ENCODE data around the gene SMARCB1. TPM values are rescaled to one million over a fixed set of nuclear protein-coding genes. Genes with fewer than 3 reads are reported as not detected.

The SMARCB1 gene
- total and polyA plus RNA-seq, 2 experiments from 2014 or later: 114 to 132 TPM

DNA sequence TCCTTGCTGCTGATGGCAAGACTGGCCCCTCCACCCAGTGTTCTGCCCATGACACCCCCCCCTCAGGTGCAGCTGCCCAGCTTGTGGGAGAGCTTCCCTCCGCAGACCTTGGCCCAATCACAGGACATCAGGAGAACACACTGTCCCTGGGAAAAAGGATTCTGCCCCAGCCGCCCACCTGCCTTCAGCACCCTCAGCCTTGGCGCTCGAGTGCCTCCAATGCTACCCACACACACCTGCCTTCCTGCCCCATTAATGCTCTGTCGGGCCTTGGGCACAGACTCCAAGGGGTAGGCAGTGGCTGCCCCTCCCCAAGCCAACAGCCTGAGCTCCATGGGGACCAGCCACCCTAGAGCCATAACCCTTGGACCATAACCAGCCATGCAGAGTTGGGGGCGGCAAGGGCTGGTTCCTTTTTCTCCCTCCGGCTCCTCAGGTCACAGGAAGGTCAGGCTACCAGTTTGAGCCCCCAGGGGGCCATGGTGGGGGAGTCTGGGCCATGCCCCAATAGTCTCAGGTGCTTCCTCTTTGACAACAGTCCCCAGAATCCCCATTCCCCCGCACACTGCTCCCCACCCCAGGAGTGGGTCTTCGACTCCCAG, 34.6 kb upstream of the SMARCB1 start:
- DNase-seq (ENCODE audit: low spot score) (no peak), ATAC-seq (no peak)
- H3K4me3 ChIP-seq: peak overlapping the region; percentile 91
- no peak overlapping the region for H2AFZ ChIP-seq
- no peaks in the 10 kb centered on the region for H3K27me3 ChIP-seq (ENCODE audit: insufficient read depth)
- Mint-ChIP-seq H3K4me1 (peaks cover 34% of the 10 kb centered on the region), H3K4me3 (peak overlapping the region; percentile 82), H3K27me3 (ENCODE audit: insufficient read depth, low read depth, poor library complexity) (peaks cover 15% of the 10 kb centered on the region), H3K27ac (peak overlapping the region; percentile 86; the same call in 1 of the 2 replicates), H3K36me3 (ENCODE audit: low read depth) (no peaks in the 10 kb centered on the region), H3K9me3 (no peaks in the 10 kb centered on the region)
- TF ChIP-seq NANOG (IDR thresholded peaks at IDR 0.05; ENCODE audit: borderline replicate concordance) (no peak), POLR2AphosphoS5 (IDR thresholded peaks at IDR 0.05; ENCODE audit: low read depth) (no peak), ZNF331 (CRISPR knock-in tag; IDR thresholded peaks at IDR 0.05; ENCODE audit: low read depth) (no peak), ZNF114 (CRISPR knock-in tag; IDR thresholded peaks at IDR 0.05) (no peak), CREB1 (CRISPR knock-in tag; IDR thresholded peaks at IDR 0.05; ENCODE audit: low read depth) (no peak), EZH2phosphoT487 (IDR thresholded peaks at IDR 0.05; ENCODE audit: unreplicated experiment) (no peak), JUNB (IDR thresholded peaks at IDR 0.05; ENCODE audit: unreplicated experiment) (no peak), STAT1 (IDR thresholded peaks at IDR 0.05; ENCODE audit: unreplicated experiment) (no peak), EZH2 (IDR thresholded peaks at IDR 0.05; ENCODE audit: low read depth, unreplicated experiment) (no peak)
- TF ChIP-seq, protein P1, sequence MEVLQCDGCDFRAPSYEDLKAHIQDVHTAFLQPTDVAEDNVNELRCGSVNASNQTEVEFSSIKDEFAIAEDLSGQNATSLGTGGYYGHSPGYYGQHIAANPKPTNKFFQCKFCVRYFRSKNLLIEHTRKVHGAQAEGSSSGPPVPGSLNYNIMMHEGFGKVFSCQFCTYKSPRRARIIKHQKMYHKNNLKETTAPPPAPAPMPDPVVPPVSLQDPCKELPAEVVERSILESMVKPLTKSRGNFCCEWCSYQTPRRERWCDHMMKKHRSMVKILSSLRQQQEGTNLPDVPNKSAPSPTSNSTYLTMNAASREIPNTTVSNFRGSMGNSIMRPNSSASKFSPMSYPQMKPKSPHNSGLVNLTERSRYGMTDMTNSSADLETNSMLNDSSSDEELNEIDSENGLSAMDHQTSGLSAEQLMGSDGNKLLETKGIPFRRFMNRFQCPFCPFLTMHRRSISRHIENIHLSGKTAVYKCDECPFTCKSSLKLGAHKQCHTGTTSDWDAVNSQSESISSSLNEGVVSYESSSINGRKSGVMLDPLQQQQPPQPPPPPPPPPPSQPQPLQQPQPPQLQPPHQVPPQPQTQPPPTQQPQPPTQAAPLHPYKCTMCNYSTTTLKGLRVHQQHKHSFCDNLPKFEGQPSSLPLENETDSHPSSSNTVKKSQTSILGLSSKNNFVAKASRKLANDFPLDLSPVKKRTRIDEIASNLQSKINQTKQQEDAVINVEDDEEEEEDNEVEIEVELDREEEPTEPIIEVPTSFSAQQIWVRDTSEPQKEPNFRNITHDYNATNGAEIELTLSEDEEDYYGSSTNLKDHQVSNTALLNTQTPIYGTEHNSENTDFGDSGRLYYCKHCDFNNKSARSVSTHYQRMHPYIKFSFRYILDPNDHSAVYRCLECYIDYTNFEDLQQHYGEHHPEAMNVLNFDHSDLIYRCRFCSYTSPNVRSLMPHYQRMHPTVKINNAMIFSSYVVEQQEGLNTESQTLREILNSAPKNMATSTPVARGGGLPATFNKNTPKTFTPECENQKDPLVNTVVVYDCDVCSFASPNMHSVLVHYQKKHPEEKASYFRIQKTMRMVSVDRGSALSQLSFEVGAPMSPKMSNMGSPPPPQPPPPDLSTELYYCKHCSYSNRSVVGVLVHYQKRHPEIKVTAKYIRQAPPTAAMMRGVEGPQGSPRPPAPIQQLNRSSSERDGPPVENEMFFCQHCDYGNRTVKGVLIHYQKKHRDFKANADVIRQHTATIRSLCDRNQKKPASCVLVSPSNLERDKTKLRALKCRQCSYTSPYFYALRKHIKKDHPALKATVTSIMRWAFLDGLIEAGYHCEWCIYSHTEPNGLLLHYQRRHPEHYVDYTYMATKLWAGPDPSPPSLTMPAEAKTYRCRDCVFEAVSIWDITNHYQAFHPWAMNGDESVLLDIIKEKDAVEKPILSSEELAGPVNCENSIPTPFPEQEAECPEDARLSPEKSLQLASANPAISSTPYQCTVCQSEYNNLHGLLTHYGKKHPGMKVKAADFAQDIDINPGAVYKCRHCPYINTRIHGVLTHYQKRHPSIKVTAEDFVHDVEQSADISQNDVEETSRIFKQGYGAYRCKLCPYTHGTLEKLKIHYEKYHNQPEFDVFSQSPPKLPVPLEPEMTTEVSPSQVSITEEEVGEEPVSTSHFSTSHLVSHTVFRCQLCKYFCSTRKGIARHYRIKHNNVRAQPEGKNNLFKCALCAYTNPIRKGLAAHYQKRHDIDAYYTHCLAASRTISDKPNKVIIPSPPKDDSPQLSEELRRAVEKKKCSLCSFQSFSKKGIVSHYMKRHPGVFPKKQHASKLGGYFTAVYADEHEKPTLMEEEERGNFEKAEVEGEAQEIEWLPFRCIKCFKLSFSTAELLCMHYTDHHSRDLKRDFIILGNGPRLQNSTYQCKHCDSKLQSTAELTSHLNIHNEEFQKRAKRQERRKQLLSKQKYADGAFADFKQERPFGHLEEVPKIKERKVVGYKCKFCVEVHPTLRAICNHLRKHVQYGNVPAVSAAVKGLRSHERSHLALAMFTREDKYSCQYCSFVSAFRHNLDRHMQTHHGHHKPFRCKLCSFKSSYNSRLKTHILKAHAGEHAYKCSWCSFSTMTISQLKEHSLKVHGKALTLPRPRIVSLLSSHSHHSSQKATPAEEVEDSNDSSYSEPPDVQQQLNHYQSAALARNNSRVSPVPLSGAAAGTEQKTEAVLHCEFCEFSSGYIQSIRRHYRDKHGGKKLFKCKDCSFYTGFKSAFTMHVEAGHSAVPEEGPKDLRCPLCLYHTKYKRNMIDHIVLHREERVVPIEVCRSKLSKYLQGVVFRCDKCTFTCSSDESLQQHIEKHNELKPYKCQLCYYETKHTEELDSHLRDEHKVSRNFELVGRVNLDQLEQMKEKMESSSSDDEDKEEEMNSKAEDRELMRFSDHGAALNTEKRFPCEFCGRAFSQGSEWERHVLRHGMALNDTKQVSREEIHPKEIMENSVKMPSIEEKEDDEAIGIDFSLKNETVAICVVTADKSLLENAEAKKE (CRISPR knock-in tag; IDR thresholded peaks at IDR 0.05): no peak
- TF ChIP-seq, protein P2, sequence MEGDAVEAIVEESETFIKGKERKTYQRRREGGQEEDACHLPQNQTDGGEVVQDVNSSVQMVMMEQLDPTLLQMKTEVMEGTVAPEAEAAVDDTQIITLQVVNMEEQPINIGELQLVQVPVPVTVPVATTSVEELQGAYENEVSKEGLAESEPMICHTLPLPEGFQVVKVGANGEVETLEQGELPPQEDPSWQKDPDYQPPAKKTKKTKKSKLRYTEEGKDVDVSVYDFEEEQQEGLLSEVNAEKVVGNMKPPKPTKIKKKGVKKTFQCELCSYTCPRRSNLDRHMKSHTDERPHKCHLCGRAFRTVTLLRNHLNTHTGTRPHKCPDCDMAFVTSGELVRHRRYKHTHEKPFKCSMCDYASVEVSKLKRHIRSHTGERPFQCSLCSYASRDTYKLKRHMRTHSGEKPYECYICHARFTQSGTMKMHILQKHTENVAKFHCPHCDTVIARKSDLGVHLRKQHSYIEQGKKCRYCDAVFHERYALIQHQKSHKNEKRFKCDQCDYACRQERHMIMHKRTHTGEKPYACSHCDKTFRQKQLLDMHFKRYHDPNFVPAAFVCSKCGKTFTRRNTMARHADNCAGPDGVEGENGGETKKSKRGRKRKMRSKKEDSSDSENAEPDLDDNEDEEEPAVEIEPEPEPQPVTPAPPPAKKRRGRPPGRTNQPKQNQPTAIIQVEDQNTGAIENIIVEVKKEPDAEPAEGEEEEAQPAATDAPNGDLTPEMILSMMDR (conservative IDR thresholded peaks at IDR 0.05; ENCODE audit: low read depth in 2 of 2): no peak
- TF ChIP-seq, protein P3, sequence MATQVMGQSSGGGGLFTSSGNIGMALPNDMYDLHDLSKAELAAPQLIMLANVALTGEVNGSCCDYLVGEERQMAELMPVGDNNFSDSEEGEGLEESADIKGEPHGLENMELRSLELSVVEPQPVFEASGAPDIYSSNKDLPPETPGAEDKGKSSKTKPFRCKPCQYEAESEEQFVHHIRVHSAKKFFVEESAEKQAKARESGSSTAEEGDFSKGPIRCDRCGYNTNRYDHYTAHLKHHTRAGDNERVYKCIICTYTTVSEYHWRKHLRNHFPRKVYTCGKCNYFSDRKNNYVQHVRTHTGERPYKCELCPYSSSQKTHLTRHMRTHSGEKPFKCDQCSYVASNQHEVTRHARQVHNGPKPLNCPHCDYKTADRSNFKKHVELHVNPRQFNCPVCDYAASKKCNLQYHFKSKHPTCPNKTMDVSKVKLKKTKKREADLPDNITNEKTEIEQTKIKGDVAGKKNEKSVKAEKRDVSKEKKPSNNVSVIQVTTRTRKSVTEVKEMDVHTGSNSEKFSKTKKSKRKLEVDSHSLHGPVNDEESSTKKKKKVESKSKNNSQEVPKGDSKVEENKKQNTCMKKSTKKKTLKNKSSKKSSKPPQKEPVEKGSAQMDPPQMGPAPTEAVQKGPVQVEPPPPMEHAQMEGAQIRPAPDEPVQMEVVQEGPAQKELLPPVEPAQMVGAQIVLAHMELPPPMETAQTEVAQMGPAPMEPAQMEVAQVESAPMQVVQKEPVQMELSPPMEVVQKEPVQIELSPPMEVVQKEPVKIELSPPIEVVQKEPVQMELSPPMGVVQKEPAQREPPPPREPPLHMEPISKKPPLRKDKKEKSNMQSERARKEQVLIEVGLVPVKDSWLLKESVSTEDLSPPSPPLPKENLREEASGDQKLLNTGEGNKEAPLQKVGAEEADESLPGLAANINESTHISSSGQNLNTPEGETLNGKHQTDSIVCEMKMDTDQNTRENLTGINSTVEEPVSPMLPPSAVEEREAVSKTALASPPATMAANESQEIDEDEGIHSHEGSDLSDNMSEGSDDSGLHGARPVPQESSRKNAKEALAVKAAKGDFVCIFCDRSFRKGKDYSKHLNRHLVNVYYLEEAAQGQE (IDR thresholded peaks at IDR 0.05; ENCODE audit: unreplicated experiment): no peak
- TF ChIP-seq, protein P4, sequence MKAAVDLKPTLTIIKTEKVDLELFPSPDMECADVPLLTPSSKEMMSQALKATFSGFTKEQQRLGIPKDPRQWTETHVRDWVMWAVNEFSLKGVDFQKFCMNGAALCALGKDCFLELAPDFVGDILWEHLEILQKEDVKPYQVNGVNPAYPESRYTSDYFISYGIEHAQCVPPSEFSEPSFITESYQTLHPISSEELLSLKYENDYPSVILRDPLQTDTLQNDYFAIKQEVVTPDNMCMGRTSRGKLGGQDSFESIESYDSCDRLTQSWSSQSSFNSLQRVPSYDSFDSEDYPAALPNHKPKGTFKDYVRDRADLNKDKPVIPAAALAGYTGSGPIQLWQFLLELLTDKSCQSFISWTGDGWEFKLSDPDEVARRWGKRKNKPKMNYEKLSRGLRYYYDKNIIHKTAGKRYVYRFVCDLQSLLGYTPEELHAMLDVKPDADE (IDR thresholded peaks at IDR 0.05): no peak
- peak overlapping the region; percentile 83 for H3K4me2 ChIP-seq
- H4K20me1 ChIP-seq (replicated peaks; ENCODE audit: insufficient read depth): no peaks in the 10 kb centered on the region
- H3K4me1 ChIP-seq (ENCODE audit: insufficient read depth): peaks cover 18% of the 10 kb centered on the region
- H3K79me2 ChIP-seq (replicated peaks; ENCODE audit: insufficient read depth): no peaks in the 10 kb centered on the region; the same call in 1 of the 2 replicates
- no peak overlapping the region; the same call in 1 of the 2 replicates for H3K27ac ChIP-seq (ENCODE audit: low read depth)
- H3K9me2 ChIP-seq (ENCODE audit: insufficient read depth): no peaks in the 10 kb centered on the region
- H3F3A ChIP-seq (replicated peaks; ENCODE audit: low read depth): 0 out of 2 replicates have a peak, but pooled peaks cover 5% of the 10 kb centered on the region
- no peaks in the 10 kb centered on the region for H3K36me3 ChIP-seq (ENCODE audit: insufficient read depth)

Data from GM23338 (cell line).